Neuron (in vitro differentiated cells): ENCODE measurements around the gene ARNT2.

Experiments
- H2AFZ ChIP-seq: one replicate; pipeline ENCODE4 v1.6.1; 2013; ENCODE audit warnings: low read depth, mild to moderate bottlenecking, inconsistent platforms, low read length, moderate library complexity
- H3K27me3 ChIP-seq: one replicate; pipeline ENCODE4 v1.6.1; 2013; ENCODE audit warnings: low read length; ENCODE audit not compliant: insufficient read depth
- H3K36me3 ChIP-seq: one replicate; pipeline ENCODE4 v1.6.1; 2013; ENCODE audit warnings: low read length; ENCODE audit not compliant: insufficient read depth
- H3K4me1 ChIP-seq: one replicate; pipeline ENCODE4 v1.6.1; 2013; ENCODE audit warnings: low read length; ENCODE audit not compliant: insufficient read depth
- H3K4me3 ChIP-seq: 2 replicates; pipeline ENCODE4 v1.5.1; 2013; ENCODE audit warnings: mild to moderate bottlenecking, low read length, moderate library complexity
- H3K9me3 ChIP-seq: one replicate; pipeline ENCODE4 v1.6.1; 2013; ENCODE audit warnings: low read length

The ARNT2 gene

DNA sequence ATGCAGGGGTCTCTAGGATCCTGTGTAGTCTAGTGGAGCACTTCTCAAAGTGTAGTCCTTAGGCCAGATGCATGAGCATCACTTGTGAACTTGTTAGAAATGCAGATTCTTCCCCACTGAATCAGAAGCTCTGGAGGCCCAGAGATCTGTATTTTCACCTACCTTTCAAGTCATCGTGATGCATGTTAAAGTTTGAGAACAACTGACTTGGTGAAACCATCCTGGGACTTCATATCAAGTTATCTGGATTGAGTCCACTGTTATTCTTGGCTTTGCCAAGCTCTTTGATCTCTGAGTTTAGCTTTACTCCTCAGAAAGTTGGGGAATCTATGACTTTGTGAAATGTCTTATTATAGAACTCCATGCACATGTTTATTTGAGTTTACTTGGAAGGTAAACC lies 78.5 kb downstream of the ARNT2 start:
- Histone ChIP-seq H3K36me3 (peaks cover 44% of the 10 kb centered on the region), H3K4me1 (peaks cover 6% of the 10 kb centered on the region), H3K27me3 (no peaks in the 10 kb centered on the region), H3K9me3 (no peaks in the 10 kb centered on the region), H2AFZ (no peak overlapping the region), H3K4me3 (no peak overlapping the region)

DNA sequence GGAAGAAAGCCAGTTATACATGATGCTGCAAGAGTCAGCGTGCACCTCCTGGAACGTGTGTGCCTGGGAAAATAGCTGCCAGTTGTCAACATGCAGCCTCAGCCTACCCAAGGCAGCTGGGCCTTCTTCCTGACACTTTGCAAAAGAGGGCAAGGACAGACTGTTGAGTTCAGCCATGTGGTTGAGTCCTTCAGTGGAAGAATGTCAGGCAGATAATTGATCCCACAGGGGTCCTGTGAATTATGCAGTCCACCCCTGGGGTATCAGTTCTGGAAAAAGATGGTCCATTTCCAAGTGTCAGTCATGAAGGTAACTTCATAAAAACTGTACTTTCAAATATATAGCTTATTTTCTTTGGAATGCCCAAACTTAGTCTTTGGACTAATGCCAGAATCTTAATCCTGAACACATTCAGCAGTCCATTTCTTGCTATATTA lies 79.6 kb downstream of the ARNT2 start:
- H3K27me3 ChIP-seq = no peaks in the 10 kb centered on the region
- H2AFZ ChIP-seq = no peak overlapping the region
- H3K4me3 ChIP-seq = no peak overlapping the region
- H3K36me3 ChIP-seq = peaks cover 40% of the 10 kb centered on the region
- no peaks in the 10 kb centered on the region for H3K9me3 ChIP-seq
- H3K4me1 ChIP-seq = peaks cover 6% of the 10 kb centered on the region

DNA sequence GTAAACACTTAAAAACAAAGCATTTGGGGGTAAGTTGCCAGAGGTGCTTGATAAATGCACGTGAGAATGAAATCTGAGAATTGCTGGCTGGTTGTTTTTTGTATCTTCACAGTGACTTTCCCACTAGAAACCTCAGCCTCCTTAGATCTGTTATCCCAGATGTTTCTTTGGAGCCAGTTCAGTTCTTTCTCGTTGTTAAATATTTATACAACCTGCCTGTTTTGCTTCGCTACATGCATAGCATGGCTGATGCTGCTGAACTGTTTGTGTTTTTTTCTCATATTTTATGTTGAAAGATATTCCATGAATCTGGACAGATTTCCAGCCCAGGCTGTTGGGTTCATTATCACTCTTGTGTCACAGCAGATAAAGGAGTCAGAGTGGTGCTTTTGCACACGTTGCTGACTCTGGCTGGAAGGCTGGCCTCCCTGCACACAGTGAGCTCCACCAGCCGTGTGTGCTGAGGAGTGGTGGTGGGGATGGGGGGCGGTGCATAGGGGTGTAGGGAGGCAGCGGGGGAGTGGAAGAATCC lies 80.2 kb downstream of the ARNT2 start:
- peaks cover 46% of the 10 kb centered on the region for H3K36me3 ChIP-seq
- no peaks in the 10 kb centered on the region for H3K27me3 ChIP-seq
- H3K9me3 ChIP-seq = no peaks in the 10 kb centered on the region
- H3K4me1 ChIP-seq = peaks cover under 1% of the 10 kb centered on the region
- no peak overlapping the region for H2AFZ ChIP-seq
- H3K4me3 ChIP-seq = no peak overlapping the region

DNA sequence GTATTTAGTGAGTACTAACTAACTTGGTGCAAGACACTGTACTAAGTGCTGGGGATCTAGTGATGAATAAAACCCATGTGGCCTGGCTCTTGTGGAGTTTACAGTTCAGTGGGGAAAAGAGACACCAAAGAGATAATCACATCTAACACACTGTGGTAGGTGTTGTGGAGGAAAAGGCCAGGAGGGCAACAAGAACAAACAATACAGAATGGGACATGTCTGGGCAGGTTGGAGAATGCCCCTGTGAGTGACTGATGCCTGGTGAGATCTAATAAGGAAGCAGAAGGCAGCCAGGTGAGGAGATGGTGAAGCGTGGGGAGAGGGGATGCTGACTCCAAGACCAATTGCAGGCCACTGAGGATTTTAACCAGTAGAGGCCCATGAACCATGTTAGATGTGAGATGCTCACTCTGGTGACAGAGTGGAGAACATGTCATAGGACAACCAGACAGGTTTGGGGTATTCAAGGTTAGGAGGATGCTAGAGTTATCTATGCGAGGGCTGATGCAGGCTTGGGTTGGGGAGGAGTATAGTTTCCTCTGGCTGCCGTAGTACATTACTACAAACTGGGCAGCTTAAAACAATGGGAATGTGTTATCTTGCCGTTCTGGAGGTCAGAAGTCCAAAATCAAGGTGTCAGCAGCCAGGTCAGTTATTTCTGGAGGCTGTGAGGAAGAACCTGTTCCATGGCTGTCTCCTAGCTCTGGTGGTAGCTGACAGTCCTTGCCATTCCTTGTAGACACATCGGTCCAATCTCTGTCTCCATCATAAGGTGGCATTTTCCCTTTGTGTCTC lies 81.4 kb downstream of the ARNT2 start:
- H3K4me1 ChIP-seq = no peaks in the 10 kb centered on the region

DNA sequence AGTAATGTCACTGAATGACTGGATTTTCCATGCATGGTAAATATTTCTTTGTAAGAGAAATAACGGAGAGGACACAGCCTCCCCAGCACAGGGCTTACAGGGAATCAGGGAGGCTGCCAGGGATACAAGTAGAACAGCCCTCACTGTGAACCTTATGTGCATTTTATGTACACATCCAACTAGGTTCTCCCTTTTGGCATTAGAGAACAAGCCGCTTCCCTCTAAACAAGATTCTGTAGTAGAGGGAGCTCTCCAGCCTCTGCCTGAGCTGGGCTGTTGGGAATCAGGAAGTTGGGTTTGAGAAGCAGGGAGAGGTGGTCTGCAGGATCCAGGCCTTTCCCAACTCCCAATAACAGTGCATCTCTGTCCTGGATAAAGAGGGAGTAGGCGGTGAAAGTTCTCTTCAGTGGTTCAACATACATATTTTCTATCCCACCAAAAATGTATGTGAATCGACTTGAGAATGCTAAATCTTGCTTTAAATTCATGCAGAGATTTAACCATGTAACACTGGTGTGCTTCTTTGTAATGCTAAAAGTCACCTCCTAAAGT lies 83.7 kb downstream of the ARNT2 start:
- Histone ChIP-seq H3K4me1 (no peaks in the 10 kb centered on the region), H3K9me3 (no peaks in the 10 kb centered on the region), H3K27me3 (no peaks in the 10 kb centered on the region), H3K36me3 (peaks cover 41% of the 10 kb centered on the region), H3K4me3 (no peak overlapping the region), H2AFZ (no peak overlapping the region)

More for the DNA sequence above, 81.4 kb downstream of the ARNT2 start:
- Histone ChIP-seq H3K9me3 (no peaks in the 10 kb centered on the region), H3K27me3 (no peaks in the 10 kb centered on the region), H2AFZ (no peak overlapping the region), H3K36me3 (peaks cover 44% of the 10 kb centered on the region), H3K4me3 (no peak overlapping the region)

DNA sequence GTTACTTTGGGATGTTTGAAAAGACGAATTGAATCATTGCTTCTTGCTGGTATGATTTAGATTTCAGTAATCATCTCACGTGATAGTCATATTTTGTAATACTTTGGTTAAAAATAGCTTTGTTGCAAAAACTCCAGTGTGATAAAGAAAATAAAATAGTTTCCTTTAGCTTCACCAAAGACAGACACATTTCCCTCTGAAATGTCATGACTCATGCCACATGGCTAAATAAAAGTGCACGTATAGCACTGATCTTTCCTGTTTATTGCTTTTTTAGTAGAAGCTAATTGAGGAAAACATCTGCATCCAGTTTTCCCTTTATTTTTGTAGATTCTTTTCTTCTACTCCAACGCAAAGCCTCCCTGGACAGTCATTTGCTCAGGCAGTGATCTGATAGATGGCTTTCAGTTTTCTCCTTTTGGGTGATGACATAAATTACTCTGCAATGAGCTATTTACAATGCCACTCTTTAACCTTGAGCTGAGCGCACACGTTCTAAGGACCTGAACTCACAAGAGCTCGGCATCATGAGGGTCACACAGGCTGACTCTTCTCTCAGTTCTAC lies 84.9 kb downstream of the ARNT2 start:
- Histone ChIP-seq H3K27me3 (no peaks in the 10 kb centered on the region), H3K4me1 (no peaks in the 10 kb centered on the region), H3K9me3 (no peaks in the 10 kb centered on the region), H3K4me3 (no peak overlapping the region), H3K36me3 (peaks cover 38% of the 10 kb centered on the region), H2AFZ (no peak overlapping the region)

DNA sequence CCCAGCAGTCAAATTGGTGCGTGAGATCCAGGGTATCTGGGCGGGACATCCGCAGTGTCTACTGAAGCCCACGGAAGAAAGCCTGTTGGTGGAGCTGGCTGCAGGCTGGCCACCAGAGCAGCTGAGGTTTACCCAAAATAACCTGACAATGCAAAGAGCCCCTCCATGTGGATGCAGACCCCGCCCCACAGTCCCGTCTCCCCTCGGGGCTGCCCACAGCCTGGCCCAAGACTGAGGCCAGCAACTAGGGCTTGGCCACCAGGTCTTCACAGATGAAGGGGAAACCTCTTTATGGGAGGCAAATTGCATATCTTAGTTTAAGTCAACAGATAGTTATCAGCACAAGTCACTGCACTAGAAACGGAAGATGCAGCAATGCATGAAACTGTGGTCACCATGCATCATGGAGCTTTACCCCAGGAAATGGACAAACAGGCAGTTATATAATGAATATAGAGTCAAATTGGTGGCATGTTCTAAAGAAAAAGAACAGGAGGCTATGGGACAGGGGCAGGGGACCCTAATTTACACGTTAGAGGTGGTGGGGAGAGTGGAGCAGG lies 86.3 kb downstream of the ARNT2 start:
- H3K27me3 ChIP-seq = no peaks in the 10 kb centered on the region
- no peak overlapping the region for H3K4me3 ChIP-seq
- H3K36me3 ChIP-seq = peaks cover 38% of the 10 kb centered on the region
- no peak overlapping the region for H2AFZ ChIP-seq
- peaks cover 5% of the 10 kb centered on the region for H3K4me1 ChIP-seq
- H3K9me3 ChIP-seq = no peaks in the 10 kb centered on the region

DNA sequence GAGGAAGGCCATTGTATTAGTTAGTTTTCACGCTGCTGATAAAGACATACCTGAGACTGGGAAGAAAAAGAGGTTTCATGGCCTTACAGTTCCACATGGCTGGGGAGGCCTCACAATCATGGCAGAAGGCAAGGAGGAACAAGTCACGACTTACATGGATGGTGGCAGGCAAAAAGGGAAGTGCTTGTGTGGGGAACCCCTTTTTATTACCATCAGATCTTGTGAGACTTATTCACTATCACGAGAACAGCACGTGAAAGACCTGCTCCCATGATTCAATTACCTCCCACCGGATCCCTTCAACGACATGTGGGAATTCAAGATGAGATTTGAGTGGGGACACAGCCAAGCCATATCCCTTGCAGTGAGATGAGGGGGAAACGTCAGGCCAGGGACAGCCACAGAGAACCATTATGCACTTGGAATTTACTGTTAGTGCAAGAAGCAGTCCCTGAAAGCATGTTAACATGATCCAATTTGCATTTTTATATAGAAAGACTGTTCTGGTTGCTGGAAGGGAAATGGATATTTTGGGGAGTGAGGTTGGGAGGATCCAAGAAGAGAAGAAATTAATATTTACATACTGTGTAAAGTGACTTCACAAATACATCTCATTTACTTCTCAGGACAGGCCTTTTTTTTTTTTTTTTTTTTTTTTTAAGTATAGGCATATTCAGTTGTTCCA lies 87.1 kb downstream of the ARNT2 start:
- peaks cover 33% of the 10 kb centered on the region for H3K36me3 ChIP-seq
- H3K9me3 ChIP-seq = no peaks in the 10 kb centered on the region
- peaks cover 5% of the 10 kb centered on the region for H3K4me1 ChIP-seq
- no peaks in the 10 kb centered on the region for H3K27me3 ChIP-seq
- no peak overlapping the region for H3K4me3 ChIP-seq
- H2AFZ ChIP-seq = no peak overlapping the region

DNA sequence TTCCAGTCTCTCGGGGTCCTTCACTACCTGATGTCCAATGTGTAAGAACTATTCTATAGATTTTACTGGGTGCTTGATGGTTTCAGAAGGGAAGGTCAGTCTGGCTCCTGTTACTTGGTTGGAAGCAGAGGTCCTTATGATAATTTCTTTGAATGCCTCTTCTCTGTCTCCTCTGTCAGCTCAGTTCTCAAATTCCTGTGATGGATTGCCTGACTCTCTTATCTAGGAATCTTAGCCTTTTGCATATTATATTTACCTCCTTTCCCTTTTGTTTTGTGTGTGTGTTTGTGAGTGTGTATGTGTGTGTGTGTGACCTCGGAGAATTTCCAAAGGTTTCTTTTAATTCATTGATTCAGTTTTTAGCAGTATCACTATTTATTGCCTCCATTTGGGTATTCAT lies 88.2 kb downstream of the ARNT2 start:
- H3K4me3 ChIP-seq = no peak overlapping the region
- H3K36me3 ChIP-seq = peaks cover 32% of the 10 kb centered on the region
- H3K9me3 ChIP-seq = no peaks in the 10 kb centered on the region
- H3K27me3 ChIP-seq = no peaks in the 10 kb centered on the region
- H2AFZ ChIP-seq = no peak overlapping the region
- H3K4me1 ChIP-seq = peaks cover 5% of the 10 kb centered on the region

DNA sequence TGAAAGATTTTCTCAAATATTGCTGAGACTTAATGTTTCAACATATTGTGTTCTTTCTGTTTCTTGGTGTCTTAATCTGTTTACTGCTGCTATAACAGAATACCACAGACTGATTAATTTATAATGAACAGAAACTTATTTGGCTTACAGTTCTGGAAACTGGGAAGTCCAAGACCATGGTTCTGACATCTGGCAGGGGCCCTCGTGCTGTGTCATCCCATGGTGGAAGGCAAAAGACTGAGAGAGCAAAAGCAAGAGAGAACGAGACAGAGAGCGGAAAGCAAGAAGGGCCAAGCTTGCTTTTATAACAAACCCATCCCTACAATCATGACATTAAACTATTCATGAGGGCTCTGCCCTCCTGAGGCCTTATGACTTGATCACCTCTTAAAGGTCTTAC lies 88.7 kb downstream of the ARNT2 start:
- no peaks in the 10 kb centered on the region for H3K9me3 ChIP-seq
- no peak overlapping the region for H2AFZ ChIP-seq
- H3K27me3 ChIP-seq = no peaks in the 10 kb centered on the region
- peaks cover 33% of the 10 kb centered on the region for H3K36me3 ChIP-seq
- H3K4me1 ChIP-seq = peaks cover 5% of the 10 kb centered on the region
- no peak overlapping the region for H3K4me3 ChIP-seq

DNA sequence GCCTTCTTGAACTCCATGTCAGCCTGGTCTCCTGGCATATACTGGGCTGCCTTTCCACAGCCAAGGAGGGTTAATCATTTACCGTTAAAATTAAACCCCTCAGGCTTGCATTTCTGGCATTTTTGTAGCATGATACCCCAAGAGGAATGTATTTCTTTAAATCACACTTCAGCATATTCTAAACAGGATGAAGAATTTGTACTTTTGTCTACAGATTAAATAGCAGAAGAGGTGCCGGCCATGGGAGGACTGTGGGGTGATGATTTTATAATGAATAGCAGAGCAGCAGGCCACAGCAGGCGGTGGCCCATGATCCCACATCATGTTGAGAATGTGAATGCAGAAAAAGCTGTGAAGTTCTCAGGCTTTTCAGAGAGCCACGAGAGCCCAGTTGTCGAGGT lies 90.2 kb downstream of the ARNT2 start:
- Histone ChIP-seq H3K4me3 (no peak overlapping the region), H3K27me3 (no peaks in the 10 kb centered on the region), H2AFZ (no peak overlapping the region), H3K9me3 (no peaks in the 10 kb centered on the region), H3K36me3 (peaks cover 31% of the 10 kb centered on the region), H3K4me1 (peaks cover 16% of the 10 kb centered on the region)

DNA sequence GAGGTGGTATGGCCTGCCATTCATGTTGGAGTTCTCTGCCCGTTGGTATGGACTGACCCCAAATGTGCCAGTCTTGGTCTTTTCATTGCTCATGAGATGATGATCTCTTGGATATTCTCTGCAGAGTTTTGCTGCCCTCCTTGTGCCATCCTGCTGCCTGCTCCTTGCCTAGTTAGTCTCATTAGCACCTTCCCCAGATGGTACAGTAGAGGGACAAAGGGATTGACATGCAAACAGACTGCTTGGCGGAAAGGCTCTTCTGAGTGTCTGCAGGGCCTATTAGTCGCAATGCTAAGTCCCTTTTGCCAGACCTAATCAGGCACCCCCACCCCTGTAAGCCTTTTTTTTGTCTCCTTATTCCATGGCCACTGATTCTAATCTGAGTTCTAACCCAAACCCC lies 90.6 kb downstream of the ARNT2 start:
- Histone ChIP-seq H3K9me3 (no peaks in the 10 kb centered on the region), H2AFZ (no peak overlapping the region), H3K4me3 (no peak overlapping the region), H3K36me3 (peaks cover 29% of the 10 kb centered on the region), H3K27me3 (no peaks in the 10 kb centered on the region), H3K4me1 (peaks cover 16% of the 10 kb centered on the region)
